ENCODE data around the gene SMIM35. TPM values are rescaled to one million over a fixed set of nuclear protein-coding genes. Genes with fewer than 3 reads are reported as not detected.
"Not testable (repeated sequence)": the region's sequence is repeated elsewhere in the genome, so short reads cannot be mapped to it uniquely, and the experiment has no call there.

Gene SMIM35
- total and polyA plus RNA-seq, 4 experiments from 2014 or later, result 0.21 to 0.76 (median 0.50) TPM

GRCh38 chr11:117978991-117979390 lies 107.8 kb downstream of the SMIM35 start:
- Histone ChIP-seq H3K27ac (ENCODE audit: low read depth, low read length) (no peak overlapping the region), H3K36me3 (ENCODE audit: insufficient read depth, low read length) (no peaks in the 10 kb centered on the region), H3K9me3 (ENCODE audit: control insufficient read depth in 1 of 2, low read length in 2 of 2) (no peaks in the 10 kb centered on the region), H3K4me1 (ENCODE audit: insufficient read depth, low read length) (peaks cover 62% of the 10 kb centered on the region), H3K4me3 (ENCODE audit: low read length in 2 of 2) (no peak overlapping the region), H3K27me3 (ENCODE audit: insufficient read depth, low read length) (no peaks in the 10 kb centered on the region)
- CTCF ChIA-PET (ENCODE audit: partially characterized antibody), result interaction anchor here (0.8 to 24.4 kb wide), 3 partner anchors 15 to 74 kb away, joined by 5 to 402 read pairs (median 153); no protein-coding TSS in a partner anchor
- peaks cover 45 to 85% (median 68%) of the 10 kb centered on the region in 4 donors for H3K4me1 Mint-ChIP-seq
- POLR2A ChIA-PET (ENCODE audit: partially characterized antibody), result interaction anchor here (2.5 to 51.5 kb wide), 4 partner anchors 9 to 72 kb away, joined by 20 to 2125 read pairs (median 886); partner anchors contain the start of gene IL10RA
- H3K4me3 Mint-ChIP-seq, result peak overlapping the region in 3 of 8 donors; percentile 12 to 58 (median 48)
- DNase-seq, result peak in 1 of 5 donors; percentile 19
- peak overlapping the region; percentile 49 to 95 (median 83) for H3K27ac Mint-ChIP-seq
- intact Hi-C loops (cut with micrococcal nuclease), result no loop called here
- H3K27me3 Mint-ChIP-seq, result no peaks in the 10 kb centered on the region
- H3K36me3 Mint-ChIP-seq, result peaks cover 4 to 5% of the 10 kb centered on the region in 2 donors
- peaks cover 0 to 2% (median 0%) of the 10 kb centered on the region in 8 donors for H3K9me3 Mint-ChIP-seq

- Mint-ChIP-seq H3K4me3 (peak overlapping the region in 3 of 8 donors; percentile 43 to 57 (median 50)), H3K4me1 (peaks cover 43 to 83% (median 66%) of the 10 kb centered on the region in 4 donors), H3K27ac (peak overlapping the region in 2 of 7 donors; percentile 30 to 70)
- DNase-seq; H3K4me3 ChIP-seq (ENCODE audit: low read length in 2 of 2); H3K36me3 ChIP-seq (ENCODE audit: insufficient read depth, low read length); H3K9me3 Mint-ChIP-seq; H3K27me3 Mint-ChIP-seq; H3K27me3 ChIP-seq (ENCODE audit: insufficient read depth, low read length); H3K36me3 Mint-ChIP-seq; H3K27ac ChIP-seq (ENCODE audit: low read depth, low read length); intact Hi-C loops (cut with micrococcal nuclease); H3K9me3 ChIP-seq (ENCODE audit: control insufficient read depth in 1 of 2, low read length in 2 of 2): not testable (repeated sequence)
- ChIA-PET CTCF (ENCODE audit: partially characterized antibody) (interaction anchor here (1.1 to 24.4 kb wide), 3 partner anchors 16 to 75 kb away, joined by 3 to 402 read pairs (median 153); no protein-coding TSS in a partner anchor), POLR2A (ENCODE audit: partially characterized antibody) (interaction anchor here (2.5 to 51.5 kb wide), 4 partner anchors 8 to 73 kb away, joined by 20 to 2125 read pairs (median 886); partner anchors contain the start of gene IL10RA)
- H3K4me1 ChIP-seq (ENCODE audit: insufficient read depth, low read length), result peaks cover 62% of the 10 kb centered on the region
Observed at GRCh38 chr11:117978291-117978910, 108.4 kb downstream of the SMIM35 start.

GRCh38 chr11:117977612-117978264 lies 109.0 kb downstream of the SMIM35 start:
- Mint-ChIP-seq H3K27ac (peak overlapping the region in 6 of 7 donors; percentile 30 to 70 (median 45)), H3K4me1 (peaks cover 43 to 83% (median 66%) of the 10 kb centered on the region in 4 donors), H3K4me3 (peak overlapping the region in 5 of 8 donors; percentile 35 to 59 (median 50))
- H3K36me3 Mint-ChIP-seq; H3K9me3 Mint-ChIP-seq; H3K27me3 ChIP-seq (ENCODE audit: insufficient read depth, low read length); intact Hi-C loops (cut with micrococcal nuclease); H3K36me3 ChIP-seq (ENCODE audit: insufficient read depth, low read length); H3K27me3 Mint-ChIP-seq; H3K9me3 ChIP-seq (ENCODE audit: control insufficient read depth in 1 of 2, low read length in 2 of 2); DNase-seq; H3K4me3 ChIP-seq (ENCODE audit: low read length in 2 of 2); H3K27ac ChIP-seq (ENCODE audit: low read depth, low read length): not testable (repeated sequence)
- POLR2A ChIA-PET (ENCODE audit: partially characterized antibody), result interaction anchor here (5.0 to 51.5 kb wide), 3 partner anchors 27 to 74 kb away, joined by 22 to 2125 read pairs (median 1750); partner anchors contain the start of gene IL10RA
- CTCF ChIA-PET (ENCODE audit: partially characterized antibody), result interaction anchor here (1.1 to 24.4 kb wide), 3 partner anchors 17 to 76 kb away, joined by 3 to 402 read pairs (median 153); no protein-coding TSS in a partner anchor
- H3K4me1 ChIP-seq (ENCODE audit: insufficient read depth, low read length), result peaks cover 62% of the 10 kb centered on the region

GRCh38 chr11:117977029-117977428 lies 109.7 kb downstream of the SMIM35 start:
- H3K27me3 Mint-ChIP-seq, result no peaks in the 10 kb centered on the region
- intact Hi-C loops (cut with micrococcal nuclease), result no loop called here
- H3K9me3 Mint-ChIP-seq, result peaks cover 0 to 2% (median 0%) of the 10 kb centered on the region in 8 donors
- H3K36me3 Mint-ChIP-seq, result peaks cover 4 to 5% of the 10 kb centered on the region in 2 donors
- H3K27me3 ChIP-seq (ENCODE audit: insufficient read depth, low read length), result no peaks in the 10 kb centered on the region
- peaks cover 67% of the 10 kb centered on the region for H3K4me1 ChIP-seq (ENCODE audit: insufficient read depth, low read length)
- H3K36me3 ChIP-seq (ENCODE audit: insufficient read depth, low read length), result no peaks in the 10 kb centered on the region
- CTCF ChIA-PET (ENCODE audit: partially characterized antibody), result interaction anchor here (1.1 to 24.4 kb wide), 3 partner anchors 17 to 76 kb away, joined by 3 to 402 read pairs (median 153); no protein-coding TSS in a partner anchor
- H3K4me3 ChIP-seq (ENCODE audit: low read length in 2 of 2), result no peak overlapping the region
- H3K27ac ChIP-seq (ENCODE audit: low read depth, low read length), result no peak overlapping the region
- no peak overlapping the region for H3K4me3 Mint-ChIP-seq
- POLR2A ChIA-PET (ENCODE audit: partially characterized antibody), result interaction anchor here (5.0 to 51.5 kb wide), 3 partner anchors 27 to 74 kb away, joined by 22 to 2125 read pairs (median 1750); partner anchors contain the start of gene IL10RA
- no peak for DNase-seq
- peak overlapping the region in 3 of 7 donors; percentile 30 to 57 (median 36) for H3K27ac Mint-ChIP-seq
- H3K9me3 ChIP-seq (ENCODE audit: control insufficient read depth in 1 of 2, low read length in 2 of 2), result no peaks in the 10 kb centered on the region
- peaks cover 48 to 86% (median 70%) of the 10 kb centered on the region in 4 donors for H3K4me1 Mint-ChIP-seq

- Mint-ChIP-seq H3K27me3 (no peaks in the 10 kb centered on the region), H3K36me3 (peaks cover 4 to 5% of the 10 kb centered on the region in 2 donors), H3K4me3 (peak overlapping the region in 1 of 8 donors; percentile 7), H3K27ac (peak overlapping the region in 1 of 7 donors; percentile 50), H3K4me1 (peaks cover 46 to 86% (median 69%) of the 10 kb centered on the region in 4 donors), H3K9me3 (peaks cover 0 to 2% (median 0%) of the 10 kb centered on the region in 8 donors)
- Histone ChIP-seq H3K27me3 (ENCODE audit: insufficient read depth, low read length) (no peaks in the 10 kb centered on the region), H3K4me3 (ENCODE audit: low read length in 2 of 2) (no peak overlapping the region), H3K36me3 (ENCODE audit: insufficient read depth, low read length) (no peaks in the 10 kb centered on the region), H3K4me1 (ENCODE audit: insufficient read depth, low read length) (peaks cover 70% of the 10 kb centered on the region), H3K27ac (ENCODE audit: low read depth, low read length) (no peak overlapping the region), H3K9me3 (ENCODE audit: control insufficient read depth in 1 of 2, low read length in 2 of 2) (no peaks in the 10 kb centered on the region)
- intact Hi-C loops (cut with micrococcal nuclease), result no loop called here
- POLR2A ChIA-PET (ENCODE audit: partially characterized antibody), result interaction anchor here (46.4 to 51.5 kb wide), 2 partner anchors 27 to 28 kb away, joined by 1750 to 2125 read pairs; partner anchors contain the start of gene IL10RA
- DNase-seq, result no peak
- CTCF ChIA-PET (ENCODE audit: partially characterized antibody), result interaction anchor here (3.7 to 24.4 kb wide), 3 partner anchors 26 to 77 kb away, joined by 23 to 402 read pairs (median 153); no protein-coding TSS in a partner anchor
Observed at GRCh38 chr11:117976445-117976844, 110.3 kb downstream of the SMIM35 start.

GRCh38 chr11:117973503-117973860 lies 113.3 kb downstream of the SMIM35 start:
- no peak overlapping the region for H3K4me3 ChIP-seq (ENCODE audit: low read length in 2 of 2)
- H3K36me3 Mint-ChIP-seq, result peaks cover 4 to 5% of the 10 kb centered on the region in 2 donors
- no peaks in the 10 kb centered on the region for H3K27me3 Mint-ChIP-seq
- no peaks in the 10 kb centered on the region for H3K36me3 ChIP-seq (ENCODE audit: insufficient read depth, low read length)
- H3K27ac Mint-ChIP-seq, result peak overlapping the region in 5 of 7 donors; percentile 11 to 85 (median 77)
- H3K27ac ChIP-seq (ENCODE audit: low read depth, low read length), result no peak overlapping the region
- H3K9me3 ChIP-seq (ENCODE audit: control insufficient read depth in 1 of 2, low read length in 2 of 2), result no peaks in the 10 kb centered on the region
- no peak for DNase-seq
- H3K4me1 Mint-ChIP-seq, result peaks cover 59 to 93% (median 79%) of the 10 kb centered on the region in 4 donors
- H3K9me3 Mint-ChIP-seq, result peaks cover 0 to 2% (median 0%) of the 10 kb centered on the region in 8 donors
- ChIA-PET POLR2A (ENCODE audit: partially characterized antibody) (interaction anchor here (46.4 to 51.5 kb wide), 2 partner anchors 24 to 31 kb away, joined by 1750 to 2125 read pairs; partner anchors contain the start of gene IL10RA), CTCF (ENCODE audit: partially characterized antibody) (interaction anchor here (3.7 to 24.4 kb wide), 2 partner anchors 23 to 79 kb away, joined by 23 to 402 read pairs; no protein-coding TSS in a partner anchor)
- peaks cover 78% of the 10 kb centered on the region for H3K4me1 ChIP-seq (ENCODE audit: insufficient read depth, low read length)
- intact Hi-C loops (cut with micrococcal nuclease), result no loop called here
- peak overlapping the region; percentile 7 to 76 (median 23) for H3K4me3 Mint-ChIP-seq
- H3K27me3 ChIP-seq (ENCODE audit: insufficient read depth, low read length), result no peaks in the 10 kb centered on the region
